A549 (cell line): ENCODE measurements around the gene SYNPO2.

Experiments used
- RAD21 ChIP-seq, 2 experiments: fragments of >200 bp in 1 of 2; sonication (Bioruptor Twin) in 1 of 2; formaldehyde crosslinking in 1 of 2; IDR thresholded peaks in 1 of 2; conservative IDR thresholded peaks in 1 of 2; 2 replicates in 1 of 2; 3 replicates in 1 of 2; pipeline ENCODE4 v1.6.1; 2012 to 2018; ENCODE audit warnings: inconsistent platforms in 1 of 2
- RCOR1 ChIP-seq: fragments of 150-350 bp; IDR thresholded peaks from 2 replicates; pipeline ENCODE4 v1.6.1; 2014; ENCODE audit warnings: antibody characterized with exemption, low read length, low read depth

DNA sequence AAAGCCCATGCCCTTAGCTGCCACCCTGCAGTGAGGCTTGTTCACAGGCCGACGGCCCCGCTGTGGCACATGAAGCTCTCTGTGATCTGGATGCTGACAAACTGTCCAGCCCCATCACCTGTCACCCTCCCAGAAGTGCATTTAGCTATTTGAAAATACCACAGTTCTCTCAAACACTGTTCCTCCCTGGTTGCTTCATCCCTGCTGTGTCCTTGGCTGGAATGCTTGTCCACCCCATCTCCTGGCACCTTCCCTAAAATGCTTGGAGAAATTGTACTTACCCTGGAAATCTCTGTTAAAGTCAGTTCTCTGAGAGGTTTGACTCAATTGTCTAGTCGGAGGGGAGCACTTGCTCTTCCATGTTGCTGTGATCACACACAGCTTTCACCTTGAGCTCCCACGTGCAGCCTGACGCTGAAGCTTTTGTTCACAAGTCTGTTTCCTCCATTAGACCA, 10.1 kb downstream of the SYNPO2 start:
- TF ChIP-seq RCOR1 = no peak
- no peak for TF ChIP-seq RAD21 (conservative IDR thresholded peaks at IDR 0.05 in 1 of 2, IDR thresholded peaks at IDR 0.05 in 1 of 2)
